ENCODE data around the gene TMEM234. TPM values are rescaled to one million over a fixed set of nuclear protein-coding genes. Genes with fewer than 3 reads are reported as not detected.

Gene TMEM234
- total RNA-seq, 2 experiments from 2014 or later = 11.5 to 12.8 TPM

- no peaks in the 10 kb centered on the region for H3K27me3 ChIP-seq (ENCODE audit: control insufficient read depth in 1 of 2, insufficient read depth in 2 of 2, low read length in 2 of 2)
- TF ChIP-seq, protein P1, sequence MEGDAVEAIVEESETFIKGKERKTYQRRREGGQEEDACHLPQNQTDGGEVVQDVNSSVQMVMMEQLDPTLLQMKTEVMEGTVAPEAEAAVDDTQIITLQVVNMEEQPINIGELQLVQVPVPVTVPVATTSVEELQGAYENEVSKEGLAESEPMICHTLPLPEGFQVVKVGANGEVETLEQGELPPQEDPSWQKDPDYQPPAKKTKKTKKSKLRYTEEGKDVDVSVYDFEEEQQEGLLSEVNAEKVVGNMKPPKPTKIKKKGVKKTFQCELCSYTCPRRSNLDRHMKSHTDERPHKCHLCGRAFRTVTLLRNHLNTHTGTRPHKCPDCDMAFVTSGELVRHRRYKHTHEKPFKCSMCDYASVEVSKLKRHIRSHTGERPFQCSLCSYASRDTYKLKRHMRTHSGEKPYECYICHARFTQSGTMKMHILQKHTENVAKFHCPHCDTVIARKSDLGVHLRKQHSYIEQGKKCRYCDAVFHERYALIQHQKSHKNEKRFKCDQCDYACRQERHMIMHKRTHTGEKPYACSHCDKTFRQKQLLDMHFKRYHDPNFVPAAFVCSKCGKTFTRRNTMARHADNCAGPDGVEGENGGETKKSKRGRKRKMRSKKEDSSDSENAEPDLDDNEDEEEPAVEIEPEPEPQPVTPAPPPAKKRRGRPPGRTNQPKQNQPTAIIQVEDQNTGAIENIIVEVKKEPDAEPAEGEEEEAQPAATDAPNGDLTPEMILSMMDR (IDR thresholded peaks at IDR 0.05) = peak; percentile 92
- no peak for ATAC-seq (ENCODE audit: poor library complexity)
- no peaks in the 10 kb centered on the region for H3K9me3 ChIP-seq (ENCODE audit: control insufficient read depth in 1 of 2, insufficient read depth in 1 of 2, low read length in 2 of 2)
- ChIA-PET CTCF (interaction anchor here (0.6 to 4.5 kb wide), 32 partner anchors 8 to 175 kb away, joined by 3 to 48 read pairs (median 4); partner anchors contain the start of genes HDAC1, IQCC, KPNA6 and MARCKSL1), POLR2A (interaction anchor here (0.8 to 21.2 kb wide), 17 partner anchors 8 to 146 kb away, joined by 3 to 543 read pairs (median 11); partner anchors contain the start of genes BSDC1, CCDC28B, HDAC1 and IQCC)
- Mint-ChIP-seq H3K9me3 (no peaks in the 10 kb centered on the region), H3K27ac (peak overlapping the region; percentile 99), H3K36me3 (ENCODE audit: low read depth) (peaks cover 24% of the 10 kb centered on the region), H3K4me1 (ENCODE audit: low read depth) (peaks cover 58% of the 10 kb centered on the region), H3K4me3 (peak overlapping the region; percentile 86), H3K27me3 (no peaks in the 10 kb centered on the region)
- H3K4me3 ChIP-seq (ENCODE audit: low read length) = peak overlapping the region; percentile 41
- H3K36me3 ChIP-seq (ENCODE audit: insufficient read depth, low read length) = no peaks in the 10 kb centered on the region
- DNase-seq = peak; percentile 56 to 86 (median 66)
- H3K4me1 ChIP-seq (ENCODE audit: insufficient read depth, low read length) = peaks cover 65% of the 10 kb centered on the region
- H3K27ac ChIP-seq (ENCODE audit: low read depth in 1 of 2, low read length in 2 of 2) = peak overlapping the region; percentile 87 to 94
- intact Hi-C loops (cut with DNase I, micrococcal nuclease) = no loop called here
These were observed 26.1 kb upstream of the TMEM234 start for GRCh38 chr1:32247983-32248889.

- ATAC-seq (ENCODE audit: poor library complexity) (no peak), DNase-seq (no peak)
- peaks cover 57% of the 10 kb centered on the region for H3K4me1 Mint-ChIP-seq (ENCODE audit: low read depth)
- Histone ChIP-seq H3K27me3 (ENCODE audit: control insufficient read depth in 1 of 2, insufficient read depth in 2 of 2, low read length in 2 of 2) (no peaks in the 10 kb centered on the region), H3K9me3 (ENCODE audit: control insufficient read depth in 1 of 2, insufficient read depth in 1 of 2, low read length in 2 of 2) (no peaks in the 10 kb centered on the region), H3K4me1 (ENCODE audit: insufficient read depth, low read length) (peaks cover 66% of the 10 kb centered on the region), H3K4me3 (ENCODE audit: low read length) (no peak overlapping the region), H3K36me3 (ENCODE audit: insufficient read depth, low read length) (no peaks in the 10 kb centered on the region), H3K27ac (ENCODE audit: low read depth in 1 of 2, low read length in 2 of 2) (peak overlapping the region; percentile 87 to 94)
- peak overlapping the region; percentile 99 for H3K27ac Mint-ChIP-seq
- no peaks in the 10 kb centered on the region for H3K27me3 Mint-ChIP-seq
- intact Hi-C loops (cut with DNase I, micrococcal nuclease) = no loop called here
- CTCF ChIA-PET = interaction anchor here (0.8 to 4.5 kb wide), 17 partner anchors 8 to 90 kb away, joined by 3 to 48 read pairs (median 5); partner anchors contain the start of genes HDAC1 and IQCC
- no peaks in the 10 kb centered on the region for H3K9me3 Mint-ChIP-seq
- POLR2A ChIA-PET = interaction anchor here (1.2 to 21.2 kb wide), 12 partner anchors 7 to 147 kb away, joined by 3 to 543 read pairs (median 30); partner anchors contain the start of genes BSDC1, CCDC28B, HDAC1 and MARCKSL1
- peaks cover 17% of the 10 kb centered on the region for H3K36me3 Mint-ChIP-seq (ENCODE audit: low read depth)
- no peak overlapping the region for H3K4me3 Mint-ChIP-seq
- TF ChIP-seq, protein P1 (IDR thresholded peaks at IDR 0.05) = no peak
These were observed 25.3 kb upstream of the TMEM234 start for GRCh38 chr1:32247452-32247851.

DNA sequence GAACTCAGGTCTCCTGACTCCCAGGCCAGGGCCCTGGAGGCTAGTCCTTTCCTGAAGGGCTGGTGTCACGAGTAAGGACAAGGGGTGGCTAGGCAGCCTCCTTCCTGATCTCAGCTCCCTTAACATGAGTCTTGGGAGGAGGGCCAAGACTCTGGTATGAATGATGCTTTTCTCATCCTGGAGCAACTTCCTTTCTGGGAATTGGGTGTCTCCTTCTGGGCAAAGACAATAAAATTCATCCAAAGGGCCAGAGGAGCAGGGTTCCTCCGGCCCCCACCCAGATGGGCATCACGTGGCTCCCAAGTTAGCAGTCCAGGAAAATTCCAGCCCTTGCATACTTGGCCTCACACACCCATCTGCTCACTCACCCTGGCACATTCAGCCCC lies 24.7 kb upstream of the TMEM234 start, which contains the start of gene FAM167B:
FAM167B (plus strand) TSS at position 335 of the 386 bp plus-strand sequence. CDS start 200 bp downstream, outside the sequence.
- Histone ChIP-seq H3K36me3 (ENCODE audit: insufficient read depth, low read length) (no peaks in the 10 kb centered on the region), H3K4me3 (ENCODE audit: low read length) (peak within 1 kb of the TSS; percentile 41), H3K9me3 (ENCODE audit: control insufficient read depth in 1 of 2, insufficient read depth in 1 of 2, low read length in 2 of 2) (no peaks in the 10 kb centered on the region), H3K27ac (ENCODE audit: low read depth in 1 of 2, low read length in 2 of 2) (peak within 1 kb of the TSS; percentile 87 to 94), H3K27me3 (ENCODE audit: control insufficient read depth in 1 of 2, insufficient read depth in 2 of 2, low read length in 2 of 2) (no peaks in the 10 kb centered on the region), H3K4me1 (ENCODE audit: insufficient read depth, low read length) (peaks cover 67% of the 10 kb centered on the region)
- DNase-seq (no peak), ATAC-seq (ENCODE audit: poor library complexity) (no peak)
- ChIA-PET CTCF (interaction anchor here (1.0 to 4.5 kb wide), 4 partner anchors 7 to 126 kb away, joined by 3 to 48 read pairs (median 4); no protein-coding TSS in a partner anchor), POLR2A (interaction anchor here (1.8 to 21.2 kb wide), 5 partner anchors 15 to 148 kb away, joined by 5 to 543 read pairs (median 80); partner anchors contain the start of genes BSDC1 and HDAC1)
- Mint-ChIP-seq H3K27ac (peak within 1 kb of the TSS; percentile 99), H3K4me1 (ENCODE audit: low read depth) (peaks cover 61% of the 10 kb centered on the region), H3K36me3 (ENCODE audit: low read depth) (peaks cover 11% of the 10 kb centered on the region), H3K9me3 (no peaks in the 10 kb centered on the region), H3K4me3 (peak within 1 kb of the TSS; percentile 86), H3K27me3 (no peaks in the 10 kb centered on the region)
- TF ChIP-seq, protein P1 (IDR thresholded peaks at IDR 0.05) = no peak
- intact Hi-C loops (cut with DNase I, micrococcal nuclease) = no loop called here
